ENCODE measurements around the gene PERP.
"Not testable (repeated sequence)": the region's sequence is repeated elsewhere in the genome, so short reads cannot be mapped to it uniquely, and the experiment has no call there.

The PERP gene

GRCh38 chr6:138104618-138105213, 2.5 kb downstream of the PERP start:
- no peak for DNase-seq

DNA sequence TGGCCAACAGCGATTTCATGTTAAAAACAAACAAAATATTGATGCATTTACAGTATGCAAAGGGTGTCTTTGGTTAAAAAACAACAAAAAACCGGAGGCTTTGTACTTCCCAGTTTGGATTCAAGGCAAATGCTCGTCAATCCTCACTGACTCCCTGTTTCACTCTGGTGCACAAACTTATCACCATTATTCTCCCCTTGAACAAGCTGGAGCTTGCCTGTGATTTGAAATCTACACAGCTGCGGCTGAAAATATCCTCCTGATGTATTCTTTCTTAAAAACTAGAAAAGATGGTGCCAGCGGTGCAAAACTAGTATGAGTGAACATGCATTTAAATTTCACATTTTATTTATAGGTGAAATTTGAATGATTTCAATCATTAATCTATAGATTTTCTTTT, 3.3 kb downstream of the PERP start:
- no peak for DNase-seq

- DNase-seq: no peak
Measured at GRCh38 chr6:138101946-138102731, 5.1 kb downstream of the PERP start.

DNA sequence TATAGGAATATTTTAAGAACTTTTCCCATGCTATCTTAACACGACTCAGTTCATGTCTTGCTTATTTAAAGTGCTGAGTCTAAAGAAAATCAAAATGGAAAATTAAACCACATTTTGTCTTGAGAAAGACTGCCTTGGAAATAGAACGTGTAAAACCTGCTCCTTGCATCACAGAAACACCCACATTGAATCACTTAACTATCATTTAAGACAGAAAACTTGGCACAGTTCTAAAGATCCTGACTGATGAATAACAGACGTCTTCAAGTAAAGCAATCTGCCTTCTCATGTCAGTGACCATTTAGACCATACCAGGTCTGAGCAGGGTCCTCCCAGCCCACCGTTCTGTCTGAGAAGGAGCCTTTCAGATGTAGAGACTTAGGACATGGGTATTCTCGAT, 7.4 kb downstream of the PERP start:
- no peak for DNase-seq

- no peak for DNase-seq
Measured at GRCh38 chr6:138098306-138098705, 8.9 kb downstream of the PERP start.

DNA sequence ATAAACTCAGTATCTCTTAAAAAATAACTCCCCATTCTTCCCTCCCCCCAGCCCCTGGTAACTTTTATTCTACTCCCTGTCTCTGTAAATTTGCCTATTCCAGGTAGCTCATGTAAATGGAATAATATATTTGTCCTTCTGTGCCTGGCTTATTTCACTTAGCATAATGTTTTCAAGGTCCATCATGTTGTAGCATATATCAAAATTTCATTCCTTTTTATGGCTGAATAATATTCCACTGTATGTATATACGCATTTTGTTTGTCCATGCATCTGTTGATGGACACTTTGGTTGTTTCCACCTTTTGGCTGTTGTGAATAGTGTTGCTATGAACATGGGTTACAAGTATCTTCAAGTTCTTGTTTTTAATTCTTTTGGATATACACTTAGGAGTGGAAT, 13.0 kb downstream of the PERP start:
- DNase-seq: no peak

DNA sequence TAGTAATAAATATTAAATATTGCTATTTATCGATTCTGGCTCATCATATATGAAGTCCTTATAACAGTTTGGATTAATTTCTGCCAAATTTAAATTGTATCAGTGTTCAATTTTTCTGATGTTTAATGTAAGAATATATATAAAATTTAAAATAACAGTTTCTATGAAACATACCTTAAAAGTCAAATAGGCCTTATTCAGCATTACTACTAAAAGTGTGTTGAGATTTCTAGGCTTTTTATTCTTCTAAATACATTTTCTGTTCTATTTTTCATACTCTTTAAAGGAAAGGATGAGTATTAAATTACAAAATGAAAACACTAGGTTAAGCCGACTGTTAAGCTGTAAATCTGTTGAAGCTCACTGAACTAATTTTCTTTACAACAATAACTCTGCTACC, 13.6 kb downstream of the PERP start:
- DNase-seq: no peak

GRCh38 chr6:138092686-138093085, 14.5 kb downstream of the PERP start:
- DNase-seq: peak; percentile 8

DNA sequence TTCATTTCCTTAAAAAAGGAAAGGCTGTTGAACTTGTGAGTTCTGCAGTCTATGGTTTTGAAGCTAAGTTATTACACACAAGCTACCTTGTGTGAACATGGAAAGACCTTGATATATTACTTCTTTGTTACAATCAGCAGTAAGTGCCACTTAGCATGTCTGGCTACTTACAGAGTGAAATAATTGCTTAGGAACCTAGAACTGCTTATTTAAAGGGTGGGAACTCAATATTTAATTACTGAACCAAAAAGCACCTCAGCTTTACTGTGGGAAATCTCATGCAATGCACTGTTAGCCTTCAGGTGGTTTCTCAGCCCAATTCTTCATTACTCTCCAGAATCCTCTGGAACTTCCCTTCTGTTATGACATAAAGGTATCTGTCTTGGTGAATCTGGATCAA, 17.9 kb downstream of the PERP start:
- no peak for DNase-seq

GRCh38 chr6:138088326-138088762, 18.9 kb downstream of the PERP start:
- DNase-seq: peak; percentile 56

DNA sequence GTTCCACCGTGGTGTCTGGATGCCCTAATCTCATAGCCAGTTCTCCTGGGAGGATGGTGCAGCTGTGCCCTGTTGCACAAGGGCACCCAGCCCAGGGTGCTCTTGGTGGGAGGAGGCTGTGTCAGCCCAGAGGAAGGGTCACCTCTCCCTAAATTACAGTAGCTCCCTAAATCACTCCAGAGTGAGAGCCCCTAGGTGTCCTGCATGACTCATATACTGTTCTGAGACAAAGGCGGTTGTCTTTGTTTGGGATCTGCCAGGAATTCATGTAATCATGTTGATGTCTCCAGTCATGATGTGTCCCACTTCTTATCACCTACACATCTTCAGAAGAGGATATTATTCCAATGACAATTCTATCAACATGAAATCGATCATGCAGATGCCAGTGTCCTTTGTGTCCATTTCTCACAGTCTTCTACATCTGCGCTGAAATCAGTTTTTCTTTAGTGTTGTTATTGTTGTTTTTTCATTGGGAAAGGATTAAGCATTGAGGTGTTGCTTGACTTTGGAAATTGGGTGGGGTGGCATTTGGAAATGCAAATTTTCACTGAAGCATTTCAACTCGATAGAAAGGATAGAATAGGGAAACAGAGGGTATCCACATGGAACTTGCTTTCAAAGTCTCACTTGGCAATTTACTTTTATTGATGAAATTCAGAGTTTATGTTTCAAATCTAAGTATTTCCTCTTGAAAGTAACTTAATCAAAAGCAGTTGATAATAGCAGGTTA, 19.5 kb downstream of the PERP start:
- DNase-seq: no peak

GRCh38 chr6:138086573-138087196, 20.5 kb downstream of the PERP start:
- DNase-seq: no peak

DNA sequence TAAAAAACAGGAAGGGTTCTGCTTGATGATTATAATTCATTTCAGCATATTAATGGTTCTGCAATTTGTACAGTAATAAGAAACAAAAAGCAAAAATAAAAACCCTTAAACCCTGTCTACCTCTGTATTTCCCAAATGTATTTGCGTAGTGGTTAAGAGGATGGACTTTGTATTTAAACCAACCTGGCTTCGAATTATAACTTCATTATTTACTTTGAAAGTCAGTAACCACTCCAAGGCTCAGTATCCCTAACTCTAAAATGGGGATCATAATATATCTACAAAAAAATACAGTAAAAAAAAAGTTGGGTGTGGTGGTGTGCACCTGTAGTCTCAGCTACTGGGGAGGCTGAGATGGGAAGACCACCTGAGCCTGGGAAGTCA, 21.4 kb downstream of the PERP start:
- no peak for DNase-seq

DNA sequence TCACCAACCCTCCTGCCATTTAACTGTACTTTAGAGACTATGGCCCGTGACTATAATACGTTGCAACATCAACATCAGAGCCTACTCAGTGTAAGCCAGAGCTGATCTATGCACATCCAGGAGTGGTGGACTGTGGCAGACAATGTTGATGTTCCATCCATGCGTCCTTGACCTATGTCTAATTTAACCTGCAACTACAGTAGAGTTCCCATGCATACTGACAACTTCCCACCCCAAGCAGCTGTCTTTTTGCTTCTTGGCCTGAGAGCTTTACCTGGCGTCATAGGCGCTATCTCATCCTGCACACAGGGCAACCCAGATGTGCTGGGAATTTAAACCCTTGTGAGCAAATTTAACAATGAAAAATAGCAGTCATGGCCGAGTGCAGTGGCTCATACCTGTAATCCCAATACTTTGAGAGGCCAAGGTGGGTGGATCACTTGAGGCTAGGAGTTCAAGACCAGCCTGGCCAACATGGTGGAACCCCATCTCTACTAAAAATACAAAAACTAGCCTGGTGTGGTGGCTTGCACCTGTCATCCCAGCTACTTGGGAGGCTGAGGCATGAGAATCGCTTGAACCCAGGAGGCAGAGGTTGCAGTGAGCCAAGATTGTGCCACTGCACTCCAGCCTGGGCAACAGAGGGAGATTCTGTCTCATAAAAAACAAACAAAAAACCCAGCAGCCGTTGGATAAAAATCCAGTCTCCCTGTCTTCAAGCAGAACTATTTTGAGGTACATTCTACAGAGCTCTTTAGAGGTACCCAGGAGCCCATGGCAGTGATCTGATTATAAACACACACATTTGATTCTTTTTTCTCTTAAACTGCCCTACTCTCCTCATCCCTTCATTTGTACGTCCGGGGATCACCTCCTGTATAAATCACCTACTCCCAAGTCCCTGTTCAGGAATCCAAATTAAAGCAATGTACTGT, 22.0 kb downstream of the PERP start:
- DNase-seq: no peak

GRCh38 chr6:138082232-138082631, 25.0 kb downstream of the PERP start:
- no peak for DNase-seq

- not testable (repeated sequence) for DNase-seq
Measured at GRCh38 chr6:138079556-138079955, 27.7 kb downstream of the PERP start.

- DNase-seq: no peak
Measured at GRCh38 chr6:138078491-138078890, 28.7 kb downstream of the PERP start.

- no peak for DNase-seq
Measured at GRCh38 chr6:138073264-138073663, 34.0 kb downstream of the PERP start.

DNA sequence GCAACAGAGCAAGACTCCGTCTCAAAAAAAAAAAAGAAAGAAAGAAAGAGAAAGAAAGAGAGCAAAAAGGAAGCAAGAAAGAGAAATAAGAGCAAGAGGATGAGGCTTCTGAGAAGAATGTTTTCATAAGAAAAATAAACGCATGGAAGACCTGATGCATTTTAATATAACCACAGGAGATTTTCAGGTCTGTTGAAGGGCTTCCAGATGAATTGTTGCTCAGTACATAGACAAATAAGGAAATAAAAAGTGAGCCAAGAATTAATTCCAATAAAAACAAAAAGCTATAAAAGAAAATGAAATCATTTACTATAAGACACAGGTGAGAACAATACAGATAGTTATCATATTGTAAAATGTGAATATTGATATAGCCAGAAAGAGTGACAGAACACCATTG, 43.5 kb downstream of the PERP start:
- no peak for DNase-seq

- no peak for DNase-seq
Measured at GRCh38 chr6:138054982-138055381, 52.2 kb downstream of the PERP start.

- no peak for DNase-seq
Measured at GRCh38 chr6:138052783-138053182, 54.4 kb downstream of the PERP start.

DNA sequence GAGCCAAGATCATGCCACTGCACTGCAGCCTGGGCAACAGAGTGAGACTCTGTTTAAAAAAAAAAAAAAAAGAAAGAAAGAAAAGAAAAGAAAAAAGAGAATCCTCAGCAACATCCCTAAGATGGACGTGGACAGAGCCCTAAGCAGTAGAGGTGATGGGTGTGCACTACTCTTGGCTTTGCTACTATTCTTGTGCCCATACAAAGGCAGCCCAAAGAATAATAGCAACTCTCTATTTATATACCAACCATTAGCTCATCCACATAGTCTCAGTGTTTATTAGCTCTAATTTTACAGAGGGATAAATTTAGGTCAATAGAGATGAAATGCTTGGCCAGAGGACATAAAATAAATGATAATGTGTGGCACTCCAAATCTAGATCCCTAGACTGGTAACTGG, 62.2 kb downstream of the PERP start:
- no peak for DNase-seq
